ENCODE results near the gene DLG2.

The DLG2 gene

GRCh38 chr11:84655712-84656111 is 971.4 kb downstream of the DLG2 start:
- DNase-seq (ENCODE audit: low spot score) = no peak

- no peak for DNase-seq (ENCODE audit: low spot score)
These were observed 978.7 kb downstream of the DLG2 start for GRCh38 chr11:84648471-84648870.

- DNase-seq (ENCODE audit: low spot score) = no peak
These were observed 981.0 kb downstream of the DLG2 start for GRCh38 chr11:84645988-84646694.

- no peak for DNase-seq (ENCODE audit: low spot score)
These were observed 984.6 kb downstream of the DLG2 start for GRCh38 chr11:84642500-84642899.

GRCh38 chr11:84634309-84634708 is 992.8 kb downstream of the DLG2 start:
- no peak for DNase-seq (ENCODE audit: low spot score)

- DNase-seq (ENCODE audit: low spot score) = no peak
These were observed 998.1 kb downstream of the DLG2 start for GRCh38 chr11:84628871-84629620.

- DNase-seq (ENCODE audit: low spot score) = no peak
These were observed 1000.9 kb downstream of the DLG2 start for GRCh38 chr11:84626256-84626655.

GRCh38 chr11:84612645-84613044 is 1014.5 kb downstream of the DLG2 start:
- DNase-seq (ENCODE audit: low spot score) = no peak

GRCh38 chr11:84608837-84609196 is 1018.3 kb downstream of the DLG2 start:
- DNase-seq (ENCODE audit: low spot score) = no peak

- DNase-seq (ENCODE audit: low spot score) = no peak
These were observed 1018.9 kb downstream of the DLG2 start for GRCh38 chr11:84607975-84608836.

- no peak for DNase-seq (ENCODE audit: low spot score)
These were observed 1032.5 kb downstream of the DLG2 start for GRCh38 chr11:84594602-84595001.

- no peak for DNase-seq (ENCODE audit: low spot score)
These were observed 1037.0 kb downstream of the DLG2 start for GRCh38 chr11:84590106-84590505.

- DNase-seq (ENCODE audit: low spot score) = no peak
These were observed 1038.9 kb downstream of the DLG2 start for GRCh38 chr11:84588131-84588829.

- no peak for DNase-seq (ENCODE audit: low spot score)
These were observed 1044.0 kb downstream of the DLG2 start for GRCh38 chr11:84583106-84583505.

- DNase-seq (ENCODE audit: low spot score) = no peak
These were observed 1046.1 kb downstream of the DLG2 start for GRCh38 chr11:84581083-84581482.

GRCh38 chr11:84580428-84580827 is 1046.7 kb downstream of the DLG2 start:
- DNase-seq (ENCODE audit: low spot score) = no peak

GRCh38 chr11:84573868-84574267 is 1053.3 kb downstream of the DLG2 start:
- DNase-seq (ENCODE audit: low spot score) = no peak

GRCh38 chr11:84566671-84567070 is 1060.5 kb downstream of the DLG2 start:
- no peak for DNase-seq (ENCODE audit: low spot score)

- no peak for DNase-seq (ENCODE audit: low spot score)
These were observed 1062.3 kb downstream of the DLG2 start for GRCh38 chr11:84564867-84565184.

GRCh38 chr11:84564180-84564866 is 1062.8 kb downstream of the DLG2 start:
- DNase-seq (ENCODE audit: low spot score) = no peak

GRCh38 chr11:84563356-84563755 is 1063.8 kb downstream of the DLG2 start:
- DNase-seq (ENCODE audit: low spot score) = no peak

- no peak for DNase-seq (ENCODE audit: low spot score)
These were observed 1066.9 kb downstream of the DLG2 start for GRCh38 chr11:84560206-84560605.
